ENCODE data around the gene CHORDC1.
"Not testable (repeated sequence)": the region's sequence is repeated elsewhere in the genome, so short reads cannot be mapped to it uniquely, and the experiment has no call there.

CHORDC1 gene

DNA sequence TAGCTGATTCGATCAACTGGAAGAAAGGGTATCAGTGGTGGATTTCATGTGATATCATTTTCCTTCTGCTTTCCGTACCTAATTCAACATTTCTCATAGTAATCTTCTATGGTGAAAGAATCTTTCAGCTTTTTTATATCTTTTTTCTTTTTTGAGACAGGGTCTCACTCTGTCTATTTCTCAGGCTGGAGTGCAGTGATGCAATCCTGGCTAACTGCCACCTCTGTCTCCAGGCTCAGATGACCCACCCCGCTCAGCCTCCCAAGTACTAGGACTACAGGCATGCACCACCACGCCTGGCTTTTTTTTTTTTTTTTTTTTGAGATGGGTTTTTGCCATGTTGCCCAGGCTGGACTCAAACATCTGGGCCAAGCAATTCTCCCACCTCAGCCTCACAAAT, 18.6 kb upstream of the CHORDC1 start:
- Histone ChIP-seq H3K27me3 (replicated peaks; ENCODE audit: control insufficient read depth, insufficient read depth, low read length, poor library complexity, severe bottlenecking) (no peaks in the 10 kb centered on the region), H3K4me1 (ENCODE audit: control insufficient read depth, insufficient read depth, low read length, poor library complexity, severe bottlenecking) (no peaks in the 10 kb centered on the region), H3K4me3 (ENCODE audit: insufficient read depth, low read depth, low read length, poor library complexity, severe bottlenecking) (no peak overlapping the region), H3K36me3 (ENCODE audit: control insufficient read depth, insufficient read depth, low read length) (no peaks in the 10 kb centered on the region), H3K27ac (ENCODE audit: insufficient read depth, low read length, poor library complexity, severe bottlenecking) (no peak overlapping the region), H3K9me3 (ENCODE audit: control insufficient read depth, low read length) (no peaks in the 10 kb centered on the region)
- no peak for DNase-seq

DNA sequence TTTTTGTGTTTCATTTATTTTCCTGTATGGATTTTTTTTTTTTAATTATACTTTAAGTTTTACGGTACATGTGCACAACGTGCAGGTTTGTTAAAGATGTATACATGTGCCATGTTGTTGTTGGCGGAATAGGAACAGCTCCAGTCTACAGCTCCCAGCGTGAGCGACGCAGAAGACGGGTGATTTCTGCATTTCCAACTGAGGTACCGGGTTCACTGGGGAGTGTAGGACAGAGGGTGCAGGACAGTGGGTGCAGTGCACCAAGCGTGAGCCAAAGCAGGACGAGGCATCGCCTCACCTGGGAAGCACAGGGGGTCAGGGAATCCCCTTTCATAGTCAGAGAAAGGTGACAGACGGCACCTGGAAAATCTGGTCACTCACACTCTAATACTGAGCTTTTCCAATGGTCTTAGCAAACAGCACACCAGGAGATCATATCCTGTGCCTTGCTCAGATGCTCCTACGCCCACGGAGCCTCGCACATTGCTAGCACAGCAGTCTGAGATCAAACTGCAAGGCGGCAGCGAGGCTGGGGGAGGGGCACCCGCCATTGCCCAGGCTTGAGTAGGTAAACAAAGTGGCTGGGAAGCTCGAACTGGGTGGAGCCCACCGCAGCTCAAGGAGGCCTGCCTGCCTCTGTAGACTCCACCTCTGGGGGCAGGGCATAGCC, 17.3 kb upstream of the CHORDC1 start:
- H3K4me1 ChIP-seq (ENCODE audit: control insufficient read depth, insufficient read depth, low read length, poor library complexity, severe bottlenecking); H3K9me3 ChIP-seq (ENCODE audit: control insufficient read depth, low read length); H3K27ac ChIP-seq (ENCODE audit: insufficient read depth, low read length, poor library complexity, severe bottlenecking); DNase-seq; H3K4me3 ChIP-seq (ENCODE audit: insufficient read depth, low read depth, low read length, poor library complexity, severe bottlenecking); H3K27me3 ChIP-seq (replicated peaks; ENCODE audit: control insufficient read depth, insufficient read depth, low read length, poor library complexity, severe bottlenecking); H3K36me3 ChIP-seq (ENCODE audit: control insufficient read depth, insufficient read depth, low read length): not testable (repeated sequence)

DNA sequence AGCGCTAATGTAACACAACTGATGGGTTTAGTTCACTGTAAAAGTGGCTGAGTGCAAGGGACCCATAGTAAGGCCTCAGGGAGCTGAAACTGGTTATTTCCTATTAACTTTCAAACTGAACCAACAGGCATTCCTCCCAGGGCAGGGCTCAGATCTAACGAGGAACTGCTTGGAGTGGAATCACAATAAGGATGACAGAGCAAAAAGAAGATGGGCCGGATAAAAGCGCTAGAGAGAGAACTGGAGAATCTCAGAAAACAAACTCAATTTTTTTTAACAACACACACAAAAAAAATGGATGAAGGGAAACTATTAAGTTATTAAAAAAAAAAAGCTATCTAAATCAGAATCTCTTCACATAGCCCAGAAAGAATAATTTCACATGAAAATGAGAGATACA, 14.2 kb upstream of the CHORDC1 start:
- DNase-seq, result no peak
- H3K36me3 ChIP-seq (ENCODE audit: control insufficient read depth, insufficient read depth, low read length), result no peaks in the 10 kb centered on the region
- H3K27ac ChIP-seq (ENCODE audit: insufficient read depth, low read length, poor library complexity, severe bottlenecking), result no peak overlapping the region
- H3K9me3 ChIP-seq (ENCODE audit: control insufficient read depth, low read length), result no peaks in the 10 kb centered on the region
- H3K4me3 ChIP-seq (ENCODE audit: insufficient read depth, low read depth, low read length, poor library complexity, severe bottlenecking), result no peak overlapping the region
- no peaks in the 10 kb centered on the region for H3K27me3 ChIP-seq (replicated peaks; ENCODE audit: control insufficient read depth, insufficient read depth, low read length, poor library complexity, severe bottlenecking)
- H3K4me1 ChIP-seq (ENCODE audit: control insufficient read depth, insufficient read depth, low read length, poor library complexity, severe bottlenecking), result no peaks in the 10 kb centered on the region

DNA sequence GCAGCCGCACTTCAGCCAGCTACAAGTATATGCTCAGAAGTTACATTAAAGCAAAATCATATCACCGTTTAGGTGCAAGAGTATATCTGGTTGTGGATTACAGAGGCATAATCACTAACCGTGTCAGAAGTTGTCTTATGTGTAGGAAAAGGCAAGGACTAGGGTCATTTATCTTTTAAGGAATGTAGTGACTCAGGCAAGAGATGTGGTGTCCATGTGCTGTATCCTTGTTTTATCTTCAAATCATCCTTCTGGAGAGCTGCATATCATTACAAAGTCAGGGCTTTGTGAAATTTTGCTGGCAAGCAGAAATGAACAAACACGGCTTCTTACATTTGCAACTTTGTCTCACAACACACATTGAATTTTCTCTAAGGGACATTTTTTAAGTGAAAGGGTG, 12.7 kb upstream of the CHORDC1 start:
- H3K4me3 ChIP-seq (ENCODE audit: insufficient read depth, low read depth, low read length, poor library complexity, severe bottlenecking), result no peak overlapping the region
- no peak for DNase-seq
- H3K27me3 ChIP-seq (replicated peaks; ENCODE audit: control insufficient read depth, insufficient read depth, low read length, poor library complexity, severe bottlenecking), result no peaks in the 10 kb centered on the region
- H3K4me1 ChIP-seq (ENCODE audit: control insufficient read depth, insufficient read depth, low read length, poor library complexity, severe bottlenecking), result no peaks in the 10 kb centered on the region
- no peaks in the 10 kb centered on the region for H3K36me3 ChIP-seq (ENCODE audit: control insufficient read depth, insufficient read depth, low read length)
- no peaks in the 10 kb centered on the region for H3K9me3 ChIP-seq (ENCODE audit: control insufficient read depth, low read length)
- H3K27ac ChIP-seq (ENCODE audit: insufficient read depth, low read length, poor library complexity, severe bottlenecking), result no peak overlapping the region

DNA sequence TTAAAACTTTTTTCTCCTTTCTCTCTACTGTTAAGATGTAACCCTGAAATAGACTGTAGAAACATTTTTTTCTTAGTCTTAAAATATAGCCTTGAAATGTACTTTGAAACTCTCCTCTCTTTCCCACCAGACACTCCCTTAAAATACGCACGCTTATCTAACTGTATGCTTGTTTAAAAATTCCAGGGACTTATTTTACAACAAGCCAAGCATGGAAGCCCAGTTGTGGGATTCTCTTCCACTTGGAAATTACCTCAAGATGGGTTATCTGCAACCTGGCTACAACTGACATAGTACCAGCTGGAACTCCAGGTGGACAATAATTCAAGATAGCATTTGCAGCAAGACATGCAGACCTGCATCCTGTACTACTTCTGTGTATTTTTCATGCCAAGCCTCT, 12.1 kb upstream of the CHORDC1 start:
- no peak for DNase-seq
- Histone ChIP-seq H3K4me3 (ENCODE audit: insufficient read depth, low read depth, low read length, poor library complexity, severe bottlenecking) (no peak overlapping the region), H3K9me3 (ENCODE audit: control insufficient read depth, low read length) (no peaks in the 10 kb centered on the region), H3K27me3 (replicated peaks; ENCODE audit: control insufficient read depth, insufficient read depth, low read length, poor library complexity, severe bottlenecking) (no peaks in the 10 kb centered on the region), H3K4me1 (ENCODE audit: control insufficient read depth, insufficient read depth, low read length, poor library complexity, severe bottlenecking) (no peaks in the 10 kb centered on the region), H3K27ac (ENCODE audit: insufficient read depth, low read length, poor library complexity, severe bottlenecking) (no peak overlapping the region), H3K36me3 (ENCODE audit: control insufficient read depth, insufficient read depth, low read length) (no peaks in the 10 kb centered on the region)

DNA sequence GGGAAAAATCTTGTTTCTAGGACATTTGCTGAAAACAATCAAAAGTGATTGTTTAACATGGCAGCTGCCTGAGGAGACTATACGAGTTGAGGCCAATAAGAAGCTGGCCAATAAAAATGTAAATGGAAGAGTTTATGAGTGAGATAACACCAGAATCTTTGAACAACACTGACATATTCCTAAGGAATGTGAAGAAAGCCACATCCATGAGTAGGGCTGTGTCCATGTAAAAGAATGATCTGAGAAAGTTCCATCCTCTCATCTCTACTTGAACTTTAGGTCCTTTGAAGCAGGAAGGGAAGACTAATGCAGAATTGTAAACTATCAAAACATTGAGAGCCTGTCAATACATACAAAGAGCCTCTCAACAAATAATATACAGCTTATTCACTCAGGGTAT, 6.9 kb upstream of the CHORDC1 start:
- Histone ChIP-seq H3K27ac (ENCODE audit: insufficient read depth, low read length, poor library complexity, severe bottlenecking) (no peak overlapping the region), H3K36me3 (ENCODE audit: control insufficient read depth, insufficient read depth, low read length) (no peaks in the 10 kb centered on the region), H3K4me3 (ENCODE audit: insufficient read depth, low read depth, low read length, poor library complexity, severe bottlenecking) (no peak overlapping the region), H3K4me1 (ENCODE audit: control insufficient read depth, insufficient read depth, low read length, poor library complexity, severe bottlenecking) (no peaks in the 10 kb centered on the region), H3K27me3 (replicated peaks; ENCODE audit: control insufficient read depth, insufficient read depth, low read length, poor library complexity, severe bottlenecking) (no peaks in the 10 kb centered on the region), H3K9me3 (ENCODE audit: control insufficient read depth, low read length) (no peaks in the 10 kb centered on the region)
- DNase-seq, result no peak

DNA sequence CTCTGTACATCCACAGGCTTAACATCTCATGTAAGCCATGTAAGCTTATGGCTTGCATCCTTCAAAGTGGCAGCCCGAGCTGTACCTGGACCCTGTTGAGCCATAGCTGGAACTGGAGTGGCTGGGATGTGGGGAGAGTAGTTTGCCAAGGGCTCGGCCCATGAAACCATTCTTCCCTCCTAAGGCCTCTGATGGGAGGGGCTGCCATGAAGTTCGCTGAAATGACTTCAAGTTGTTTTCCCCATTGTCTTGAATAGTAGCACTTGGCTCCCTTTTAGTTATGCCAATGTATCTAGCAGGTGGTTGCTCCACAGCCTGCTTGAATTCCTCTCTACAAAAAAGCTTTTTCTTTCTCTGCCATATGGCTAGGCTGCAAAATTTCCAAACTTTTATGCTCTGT, 5.2 kb upstream of the CHORDC1 start:
- no peak for DNase-seq
- Histone ChIP-seq H3K27ac (ENCODE audit: insufficient read depth, low read length, poor library complexity, severe bottlenecking) (no peak overlapping the region), H3K4me1 (ENCODE audit: control insufficient read depth, insufficient read depth, low read length, poor library complexity, severe bottlenecking) (no peaks in the 10 kb centered on the region), H3K4me3 (ENCODE audit: insufficient read depth, low read depth, low read length, poor library complexity, severe bottlenecking) (no peak overlapping the region), H3K27me3 (replicated peaks; ENCODE audit: control insufficient read depth, insufficient read depth, low read length, poor library complexity, severe bottlenecking) (no peaks in the 10 kb centered on the region), H3K36me3 (ENCODE audit: control insufficient read depth, insufficient read depth, low read length) (no peaks in the 10 kb centered on the region), H3K9me3 (ENCODE audit: control insufficient read depth, low read length) (no peaks in the 10 kb centered on the region)

DNA sequence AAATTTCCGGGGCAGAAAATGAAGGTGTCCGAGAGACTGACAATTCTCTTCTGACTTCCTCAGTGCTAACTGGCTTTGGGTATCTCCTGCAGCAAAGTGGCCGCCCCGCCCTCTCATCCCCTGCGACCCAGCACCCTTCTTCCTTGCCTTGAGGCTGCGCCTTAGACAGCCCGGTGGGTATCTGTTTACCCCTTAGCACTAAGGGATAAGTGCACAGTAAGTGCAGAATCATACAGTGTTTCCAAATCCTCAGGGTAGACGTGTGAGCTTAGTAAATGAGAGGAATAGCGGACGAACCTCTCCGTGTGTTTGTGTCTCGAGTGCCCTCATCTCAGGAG, 368 bp upstream of the CHORDC1 start:
- no peaks in the 10 kb centered on the region for H3K27me3 ChIP-seq (replicated peaks; ENCODE audit: control insufficient read depth, insufficient read depth, low read length, poor library complexity, severe bottlenecking)
- no peaks in the 10 kb centered on the region for H3K36me3 ChIP-seq (ENCODE audit: control insufficient read depth, insufficient read depth, low read length)
- DNase-seq, result no peak
- no peaks in the 10 kb centered on the region for H3K9me3 ChIP-seq (ENCODE audit: control insufficient read depth, low read length)
- H3K4me1 ChIP-seq (ENCODE audit: control insufficient read depth, insufficient read depth, low read length, poor library complexity, severe bottlenecking), result peaks cover 13% of the 10 kb centered on the region
- H3K4me3 ChIP-seq (ENCODE audit: insufficient read depth, low read depth, low read length, poor library complexity, severe bottlenecking), result peak overlapping the region; percentile 87
- peak overlapping the region; percentile 83 for H3K27ac ChIP-seq (ENCODE audit: insufficient read depth, low read length, poor library complexity, severe bottlenecking)

DNA sequence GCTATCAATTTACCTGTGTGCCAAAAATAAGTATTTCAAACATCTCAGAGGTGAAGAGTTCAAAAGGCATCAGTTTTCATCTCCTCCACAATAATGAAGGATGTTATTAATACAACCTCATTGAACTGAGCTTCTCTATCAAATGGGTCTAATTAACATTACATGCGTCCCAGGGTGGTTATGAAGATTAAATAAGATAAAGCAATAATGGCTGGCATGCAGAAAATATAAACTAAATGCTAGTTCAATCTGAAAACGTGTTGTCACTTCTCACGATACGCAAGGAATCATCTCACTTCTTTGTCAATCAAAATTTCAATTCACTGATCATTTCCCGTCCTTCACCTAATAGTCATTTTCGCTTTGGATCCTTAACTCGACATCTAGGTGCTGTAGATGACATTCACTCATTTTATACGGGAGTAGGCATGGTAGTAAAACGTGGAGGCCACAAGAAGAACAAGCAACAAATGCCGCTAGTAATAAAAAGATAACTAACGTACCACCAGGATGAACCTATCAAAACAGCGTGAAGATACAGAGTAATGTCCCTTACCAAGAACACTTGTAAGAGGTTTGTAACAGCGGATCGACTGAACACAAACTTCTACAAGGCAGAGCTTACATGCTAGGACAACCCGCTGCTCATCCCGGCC, 918 bp downstream of the CHORDC1 start:
- H3K36me3 ChIP-seq (ENCODE audit: control insufficient read depth, insufficient read depth, low read length), result no peaks in the 10 kb centered on the region
- peak overlapping the region; percentile 83 for H3K27ac ChIP-seq (ENCODE audit: insufficient read depth, low read length, poor library complexity, severe bottlenecking)
- DNase-seq, result no peak
- peaks cover 13% of the 10 kb centered on the region for H3K4me1 ChIP-seq (ENCODE audit: control insufficient read depth, insufficient read depth, low read length, poor library complexity, severe bottlenecking)
- no peaks in the 10 kb centered on the region for H3K9me3 ChIP-seq (ENCODE audit: control insufficient read depth, low read length)
- H3K27me3 ChIP-seq (replicated peaks; ENCODE audit: control insufficient read depth, insufficient read depth, low read length, poor library complexity, severe bottlenecking), result no peaks in the 10 kb centered on the region
- H3K4me3 ChIP-seq (ENCODE audit: insufficient read depth, low read depth, low read length, poor library complexity, severe bottlenecking), result peak overlapping the region; percentile 87

DNA sequence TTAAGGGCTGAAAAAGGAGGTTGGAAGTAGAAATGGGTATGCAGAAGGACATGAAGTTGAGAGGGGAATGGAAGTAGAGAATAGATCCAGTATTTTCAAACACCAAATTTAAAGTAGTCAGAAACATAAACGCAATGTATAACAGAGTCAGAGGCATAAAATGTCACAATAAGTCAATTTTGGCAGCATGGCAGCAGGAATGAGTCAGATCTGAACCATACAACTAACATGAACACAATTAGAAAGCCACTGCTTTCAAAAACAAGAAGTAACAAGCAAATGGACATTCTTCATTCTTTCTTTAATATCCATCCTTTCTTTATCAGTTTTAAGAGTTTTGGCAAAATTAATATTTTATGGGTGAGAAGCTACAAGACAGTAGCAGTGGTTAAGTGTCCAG, 2.5 kb downstream of the CHORDC1 start:
- Histone ChIP-seq H3K36me3 (ENCODE audit: control insufficient read depth, insufficient read depth, low read length) (no peaks in the 10 kb centered on the region), H3K4me3 (ENCODE audit: insufficient read depth, low read depth, low read length, poor library complexity, severe bottlenecking) (no peak overlapping the region), H3K9me3 (ENCODE audit: control insufficient read depth, low read length) (no peaks in the 10 kb centered on the region), H3K4me1 (ENCODE audit: control insufficient read depth, insufficient read depth, low read length, poor library complexity, severe bottlenecking) (peaks cover 13% of the 10 kb centered on the region), H3K27me3 (replicated peaks; ENCODE audit: control insufficient read depth, insufficient read depth, low read length, poor library complexity, severe bottlenecking) (no peaks in the 10 kb centered on the region), H3K27ac (ENCODE audit: insufficient read depth, low read length, poor library complexity, severe bottlenecking) (no peak overlapping the region)
- DNase-seq, result no peak

Data from effector memory CD4-positive, alpha-beta T cell (primary cell).